ENCODE data around the gene IGFBP6. TPM values are rescaled to one million over a fixed set of nuclear protein-coding genes. Genes with fewer than 3 reads are reported as not detected.

The IGFBP6 gene
- polyA plus RNA-seq, 1 donor from 2014 or later = not detected

DNA sequence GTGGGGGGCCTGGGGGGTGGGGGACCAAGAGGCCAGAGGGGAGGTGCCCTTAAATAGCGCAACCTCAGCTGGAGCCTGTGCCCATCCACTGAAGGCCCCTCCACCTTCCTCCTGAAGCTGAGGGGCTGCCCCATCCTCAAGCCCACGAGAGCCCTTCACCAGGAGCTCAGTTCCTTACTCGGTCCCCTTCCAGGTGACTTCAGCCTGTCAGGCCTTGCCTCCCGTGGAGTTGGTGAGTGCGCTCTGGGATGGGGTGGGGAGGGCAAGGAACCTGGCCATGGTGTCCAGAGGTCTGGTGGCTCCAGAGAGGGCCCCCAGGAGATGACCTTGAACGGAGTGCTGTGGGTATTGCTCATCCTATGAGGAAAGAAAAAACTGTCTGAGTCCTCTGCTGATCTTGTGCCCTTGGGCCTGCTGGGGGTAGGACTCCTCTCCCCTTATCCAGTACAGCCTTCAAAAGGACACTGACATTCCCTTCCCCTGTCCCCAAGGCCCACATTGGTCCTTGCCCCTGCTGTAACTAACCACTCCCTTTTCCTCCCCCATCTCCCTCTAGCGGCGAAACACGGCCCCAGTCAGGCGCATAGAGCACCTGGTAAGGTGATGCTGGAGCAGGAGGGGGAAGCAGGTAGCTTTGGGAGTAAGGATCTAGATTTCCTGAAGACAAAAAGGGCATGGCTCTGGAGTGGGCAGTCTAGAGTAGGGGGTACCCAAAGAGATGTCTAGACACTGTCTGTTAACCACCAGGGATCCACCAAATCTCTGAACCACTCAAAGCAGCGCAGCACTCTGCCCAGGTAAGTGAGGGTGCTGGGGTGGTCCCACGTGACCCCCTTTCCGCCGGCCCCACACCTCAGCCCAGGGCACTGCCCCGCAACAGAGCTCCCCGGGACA is 44.0 kb upstream of the IGFBP6 start:
- Histone ChIP-seq H3K36me3 (ENCODE audit: insufficient read depth, low read length) (no peaks in the 10 kb centered on the region), H3K9me2 (ENCODE audit: insufficient read depth, low read length) (no peaks in the 10 kb centered on the region), H3F3A (ENCODE audit: insufficient read depth, low read length, poor library complexity, severe bottlenecking) (no peaks in the 10 kb centered on the region), H3K9me3 (ENCODE audit: low read length) (no peaks in the 10 kb centered on the region), H3K79me2 (replicated peaks; ENCODE audit: insufficient read depth, low read length) (no peaks in the 10 kb centered on the region), H3K4me2 (ENCODE audit: low read length) (peak overlapping the region; percentile 63), H4K20me1 (ENCODE audit: insufficient read depth) (no peaks in the 10 kb centered on the region), H3K27ac (ENCODE audit: low read length) (peak overlapping the region; percentile 53), H3K4me3 (ENCODE audit: low read length) (peak overlapping the region; percentile 74), H3K9ac (ENCODE audit: low read length) (peak overlapping the region; percentile 66), H2AFZ (ENCODE audit: low read depth, low read length) (no peak overlapping the region), H3K27me3 (ENCODE audit: insufficient read depth, low read depth, low read length) (no peaks in the 10 kb centered on the region)
- no peak for TF ChIP-seq TAF1 (IDR thresholded peaks at IDR 0.05; ENCODE audit: low read depth)
- no peak for TF ChIP-seq EP300 (conservative IDR thresholded peaks at IDR 0.05; ENCODE audit: poor library complexity, severe bottlenecking)
- TF ChIP-seq, protein P1, sequence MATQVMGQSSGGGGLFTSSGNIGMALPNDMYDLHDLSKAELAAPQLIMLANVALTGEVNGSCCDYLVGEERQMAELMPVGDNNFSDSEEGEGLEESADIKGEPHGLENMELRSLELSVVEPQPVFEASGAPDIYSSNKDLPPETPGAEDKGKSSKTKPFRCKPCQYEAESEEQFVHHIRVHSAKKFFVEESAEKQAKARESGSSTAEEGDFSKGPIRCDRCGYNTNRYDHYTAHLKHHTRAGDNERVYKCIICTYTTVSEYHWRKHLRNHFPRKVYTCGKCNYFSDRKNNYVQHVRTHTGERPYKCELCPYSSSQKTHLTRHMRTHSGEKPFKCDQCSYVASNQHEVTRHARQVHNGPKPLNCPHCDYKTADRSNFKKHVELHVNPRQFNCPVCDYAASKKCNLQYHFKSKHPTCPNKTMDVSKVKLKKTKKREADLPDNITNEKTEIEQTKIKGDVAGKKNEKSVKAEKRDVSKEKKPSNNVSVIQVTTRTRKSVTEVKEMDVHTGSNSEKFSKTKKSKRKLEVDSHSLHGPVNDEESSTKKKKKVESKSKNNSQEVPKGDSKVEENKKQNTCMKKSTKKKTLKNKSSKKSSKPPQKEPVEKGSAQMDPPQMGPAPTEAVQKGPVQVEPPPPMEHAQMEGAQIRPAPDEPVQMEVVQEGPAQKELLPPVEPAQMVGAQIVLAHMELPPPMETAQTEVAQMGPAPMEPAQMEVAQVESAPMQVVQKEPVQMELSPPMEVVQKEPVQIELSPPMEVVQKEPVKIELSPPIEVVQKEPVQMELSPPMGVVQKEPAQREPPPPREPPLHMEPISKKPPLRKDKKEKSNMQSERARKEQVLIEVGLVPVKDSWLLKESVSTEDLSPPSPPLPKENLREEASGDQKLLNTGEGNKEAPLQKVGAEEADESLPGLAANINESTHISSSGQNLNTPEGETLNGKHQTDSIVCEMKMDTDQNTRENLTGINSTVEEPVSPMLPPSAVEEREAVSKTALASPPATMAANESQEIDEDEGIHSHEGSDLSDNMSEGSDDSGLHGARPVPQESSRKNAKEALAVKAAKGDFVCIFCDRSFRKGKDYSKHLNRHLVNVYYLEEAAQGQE (IDR thresholded peaks at IDR 0.05; ENCODE audit: borderline replicate concordance) = no peak
- TF ChIP-seq SMC3 (conservative IDR thresholded peaks at IDR 0.05; ENCODE audit: poor library complexity) = no peak
- TF ChIP-seq MXI1 (conservative IDR thresholded peaks at IDR 0.05; ENCODE audit: poor library complexity, severe bottlenecking) = no peak
- TF ChIP-seq CTCF (IDR thresholded peaks at IDR 0.05; ENCODE audit: poor library complexity, severe bottlenecking) = peak; percentile 60

- Histone ChIP-seq H3K9me2 (ENCODE audit: insufficient read depth, low read length) (no peaks in the 10 kb centered on the region), H2AFZ (ENCODE audit: low read depth, low read length) (peak overlapping the region; percentile 73), H3F3A (ENCODE audit: insufficient read depth, low read length, poor library complexity, severe bottlenecking) (no peaks in the 10 kb centered on the region), H3K4me2 (ENCODE audit: low read length) (peak overlapping the region; percentile 63), H3K27ac (ENCODE audit: low read length) (peak overlapping the region; percentile 53), H3K36me3 (ENCODE audit: insufficient read depth, low read length) (no peaks in the 10 kb centered on the region), H4K20me1 (ENCODE audit: insufficient read depth) (no peaks in the 10 kb centered on the region), H3K4me3 (ENCODE audit: low read length) (peak overlapping the region; percentile 74), H3K79me2 (replicated peaks; ENCODE audit: insufficient read depth, low read length) (no peaks in the 10 kb centered on the region), H3K9ac (ENCODE audit: low read length) (peak overlapping the region; percentile 66), H3K9me3 (ENCODE audit: low read length) (no peaks in the 10 kb centered on the region), H3K27me3 (ENCODE audit: insufficient read depth, low read depth, low read length) (no peaks in the 10 kb centered on the region)
- TF ChIP-seq MXI1 (conservative IDR thresholded peaks at IDR 0.05; ENCODE audit: poor library complexity, severe bottlenecking) (peak; percentile 98), EP300 (conservative IDR thresholded peaks at IDR 0.05; ENCODE audit: poor library complexity, severe bottlenecking) (no peak), RAD21 (conservative IDR thresholded peaks at IDR 0.05) (no peak), SMC3 (conservative IDR thresholded peaks at IDR 0.05; ENCODE audit: poor library complexity) (no peak), POLR2AphosphoS5 (IDR thresholded peaks at IDR 0.05) (peak; percentile 77), EZH2 (IDR thresholded peaks at IDR 0.05; ENCODE audit: borderline replicate concordance, insufficient read depth, low read length, poor library complexity, severe bottlenecking) (no peak), TAF1 (IDR thresholded peaks at IDR 0.05; ENCODE audit: low read depth) (no peak), CTCF (IDR thresholded peaks at IDR 0.05; ENCODE audit: poor library complexity, severe bottlenecking) (no peak)
- TF ChIP-seq, protein P1 (IDR thresholded peaks at IDR 0.05; ENCODE audit: borderline replicate concordance) = peak; percentile 48
Observed at GRCh38 chr12:53054112-53054878, 43.2 kb upstream of the IGFBP6 start.

Data from neural cell (in vitro differentiated cells).